DND-41 (cell line): Measurements from ENCODE around the gene PAGR1.
A peak's percentile ranks its signal among the peaks of the same experiment; 100 is the strongest.

Experiments used
- ATAC-seq: fragments of 200-7000 bp; cut with Tn5 transposase; 3 replicates; pipeline ENCODE4 v1.9.1; 2021; ENCODE audit warnings: low read depth; ENCODE audit not compliant: insufficient read depth
- DNase-seq: peaks from one replicate; pipeline ENCODE4 v3.0.0-alpha.2; 2020
- H2AFZ ChIP-seq: 2 replicates; pipeline ENCODE4 v1.6.0; 2012; ENCODE audit warnings: low read depth, low read length
- H3K27ac ChIP-seq: 2 replicates; pipeline ENCODE4 v1.5.1; 2012; ENCODE audit warnings: low read length, inconsistent platforms
- H3K27me3 ChIP-seq: fragments of 200-600 bp; sonication (generic); 2 replicates; pipeline ENCODE4 v1.6.0; 2012; ENCODE audit warnings: low read length, mild to moderate bottlenecking, inconsistent platforms; ENCODE audit not compliant: insufficient read depth, poor library complexity
- H3K36me3 ChIP-seq: 2 replicates; pipeline ENCODE4 v1.5.1; 2012; ENCODE audit warnings: low read length, inconsistent platforms; ENCODE audit not compliant: insufficient read depth
- H3K4me1 ChIP-seq: 2 replicates; pipeline ENCODE4 v1.5.1; 2012; ENCODE audit warnings: mild to moderate bottlenecking, low read length; ENCODE audit not compliant: insufficient read depth
- H3K4me2 ChIP-seq: 2 replicates; pipeline ENCODE4 v1.6.0; 2012; ENCODE audit warnings: mild to moderate bottlenecking, moderate library complexity, low read length, inconsistent platforms; ENCODE audit not compliant: insufficient read depth
- H3K4me3 ChIP-seq, 2 experiments: fragments of 200-600 bp in 1 of 2; shearing (Covaris generic) in 1 of 2; 2 replicates each; pipeline ENCODE4 v1.5.1; 2012 to 2016; ENCODE audit warnings: inconsistent platforms in 2 of 2, low read length in 2 of 2, mild to moderate bottlenecking in 2 of 2, low read depth in 1 of 2, moderate library complexity in 1 of 2
- H3K79me2 ChIP-seq: 2 replicates; pipeline ENCODE4 v1.6.0; 2012; ENCODE audit warnings: low read length, inconsistent platforms; ENCODE audit not compliant: insufficient read depth
- H3K9ac ChIP-seq: 2 replicates; pipeline ENCODE4 v1.6.0; 2012; ENCODE audit warnings: low read depth, mild to moderate bottlenecking, inconsistent platforms, low read length, moderate library complexity
- H3K9me3 ChIP-seq: 2 replicates; pipeline ENCODE4 v1.5.1; 2012; ENCODE audit warnings: low read length, moderate library complexity, mild to moderate bottlenecking, inconsistent platforms; ENCODE audit not compliant: insufficient read depth, severe bottlenecking
- H4K20me1 ChIP-seq: 2 replicates; pipeline ENCODE4 v1.6.0; 2012; ENCODE audit warnings: low read length; ENCODE audit not compliant: insufficient read depth
- EZH2 ChIP-seq: IDR thresholded peaks from 3 replicates; pipeline ENCODE4 v1.6.1; 2012; ENCODE audit warnings: borderline replicate concordance, low read depth, mild to moderate bottlenecking, moderate library complexity, low read length, inconsistent platforms; ENCODE audit not compliant: severe bottlenecking
- TF ChIP-seq, protein P1 (sequence below): IDR thresholded peaks from 2 replicates; pipeline ENCODE4 v1.5.1; 2012; ENCODE audit warnings: borderline replicate concordance, low read length, moderate library complexity, mild to moderate bottlenecking; ENCODE audit not compliant: poor library complexity, severe bottlenecking; ENCODE audit errors: extremely low read depth

PAGR1 gene

DNA sequence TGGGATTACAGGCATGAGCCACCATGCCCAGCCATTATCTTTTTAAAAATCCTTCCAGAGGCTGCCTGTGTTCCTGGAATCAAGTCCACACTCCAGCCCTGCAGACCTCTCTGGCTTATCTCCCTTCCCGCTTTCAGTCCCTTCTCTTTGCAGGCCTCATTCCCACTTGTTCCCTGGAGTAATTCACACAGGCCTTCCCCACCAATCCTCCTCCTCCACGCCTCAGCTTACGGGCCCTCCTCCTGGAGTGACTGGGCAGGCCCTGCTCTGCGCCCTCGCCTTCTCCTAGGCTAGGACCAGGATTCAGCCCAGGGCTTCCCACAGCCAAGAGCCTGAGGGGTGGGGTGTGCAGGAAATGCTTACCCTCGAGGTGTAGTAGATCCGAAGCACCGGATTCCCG lies 44.3 kb downstream of the PAGR1 start:
- Histone ChIP-seq H3K4me2 (0 out of 2 replicates have a peak overlapping the region, but pooled peaks have one; percentile 2), H3K4me1 (peaks cover 29% of the 10 kb centered on the region), H3K9me3 (no peaks in the 10 kb centered on the region), H3K27ac (no peak overlapping the region), H4K20me1 (no peaks in the 10 kb centered on the region), H3K36me3 (peaks cover 28% of the 10 kb centered on the region), H3K4me3 (no peak overlapping the region), H3K9ac (no peak overlapping the region), H3K79me2 (peaks cover 24% of the 10 kb centered on the region), H2AFZ (no peak overlapping the region), H3K27me3 (no peaks in the 10 kb centered on the region)
- no peak for ATAC-seq
- TF ChIP-seq EZH2, result no peak
- TF ChIP-seq, protein P1, sequence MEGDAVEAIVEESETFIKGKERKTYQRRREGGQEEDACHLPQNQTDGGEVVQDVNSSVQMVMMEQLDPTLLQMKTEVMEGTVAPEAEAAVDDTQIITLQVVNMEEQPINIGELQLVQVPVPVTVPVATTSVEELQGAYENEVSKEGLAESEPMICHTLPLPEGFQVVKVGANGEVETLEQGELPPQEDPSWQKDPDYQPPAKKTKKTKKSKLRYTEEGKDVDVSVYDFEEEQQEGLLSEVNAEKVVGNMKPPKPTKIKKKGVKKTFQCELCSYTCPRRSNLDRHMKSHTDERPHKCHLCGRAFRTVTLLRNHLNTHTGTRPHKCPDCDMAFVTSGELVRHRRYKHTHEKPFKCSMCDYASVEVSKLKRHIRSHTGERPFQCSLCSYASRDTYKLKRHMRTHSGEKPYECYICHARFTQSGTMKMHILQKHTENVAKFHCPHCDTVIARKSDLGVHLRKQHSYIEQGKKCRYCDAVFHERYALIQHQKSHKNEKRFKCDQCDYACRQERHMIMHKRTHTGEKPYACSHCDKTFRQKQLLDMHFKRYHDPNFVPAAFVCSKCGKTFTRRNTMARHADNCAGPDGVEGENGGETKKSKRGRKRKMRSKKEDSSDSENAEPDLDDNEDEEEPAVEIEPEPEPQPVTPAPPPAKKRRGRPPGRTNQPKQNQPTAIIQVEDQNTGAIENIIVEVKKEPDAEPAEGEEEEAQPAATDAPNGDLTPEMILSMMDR, result no peak
- DNase-seq, result no peak

DNA sequence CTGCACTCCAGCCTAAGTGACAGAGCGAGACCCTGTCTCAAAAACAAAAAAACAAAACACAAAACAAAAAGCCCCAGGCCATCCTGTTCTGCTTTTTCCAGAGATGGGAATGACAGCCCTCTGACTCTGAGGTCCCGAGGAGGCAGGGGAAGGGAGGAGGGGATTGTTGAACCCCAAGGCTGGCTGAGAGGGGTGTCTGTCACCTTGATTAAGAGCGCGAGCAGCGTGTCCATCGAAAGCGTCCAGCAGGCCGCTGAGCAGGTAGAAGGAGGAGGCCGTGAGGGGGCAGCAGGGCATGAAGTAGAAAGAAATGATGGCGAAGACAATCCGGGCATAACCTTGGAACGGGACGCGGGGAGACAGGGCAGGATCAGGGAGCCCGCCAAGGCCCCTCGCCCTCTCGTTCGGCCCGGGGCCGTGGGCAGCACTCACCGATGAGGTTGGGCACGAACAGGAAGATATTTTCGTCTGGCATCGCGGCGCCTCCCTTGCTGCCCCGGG lies 46.5 kb downstream of the PAGR1 start:
- H3K9ac ChIP-seq, result peak overlapping the region; percentile 79
- H3K4me2 ChIP-seq, result peak overlapping the region; percentile 94
- TF ChIP-seq, protein P1, result peak; percentile 23
- no peak for TF ChIP-seq EZH2
- H3K27me3 ChIP-seq, result no peaks in the 10 kb centered on the region
- H3K79me2 ChIP-seq, result peaks cover 24% of the 10 kb centered on the region
- no peaks in the 10 kb centered on the region for H4K20me1 ChIP-seq
- DNase-seq, result no peak
- H3K4me3 ChIP-seq, result peak overlapping the region; percentile 78 to 84
- H2AFZ ChIP-seq, result peak overlapping the region; percentile 65
- ATAC-seq, result no peak; the same call in 2 of the 3 replicates
- no peaks in the 10 kb centered on the region for H3K9me3 ChIP-seq
- H3K27ac ChIP-seq, result peak overlapping the region; percentile 89
- peaks cover 28% of the 10 kb centered on the region for H3K36me3 ChIP-seq
- peaks cover 30% of the 10 kb centered on the region for H3K4me1 ChIP-seq

DNA sequence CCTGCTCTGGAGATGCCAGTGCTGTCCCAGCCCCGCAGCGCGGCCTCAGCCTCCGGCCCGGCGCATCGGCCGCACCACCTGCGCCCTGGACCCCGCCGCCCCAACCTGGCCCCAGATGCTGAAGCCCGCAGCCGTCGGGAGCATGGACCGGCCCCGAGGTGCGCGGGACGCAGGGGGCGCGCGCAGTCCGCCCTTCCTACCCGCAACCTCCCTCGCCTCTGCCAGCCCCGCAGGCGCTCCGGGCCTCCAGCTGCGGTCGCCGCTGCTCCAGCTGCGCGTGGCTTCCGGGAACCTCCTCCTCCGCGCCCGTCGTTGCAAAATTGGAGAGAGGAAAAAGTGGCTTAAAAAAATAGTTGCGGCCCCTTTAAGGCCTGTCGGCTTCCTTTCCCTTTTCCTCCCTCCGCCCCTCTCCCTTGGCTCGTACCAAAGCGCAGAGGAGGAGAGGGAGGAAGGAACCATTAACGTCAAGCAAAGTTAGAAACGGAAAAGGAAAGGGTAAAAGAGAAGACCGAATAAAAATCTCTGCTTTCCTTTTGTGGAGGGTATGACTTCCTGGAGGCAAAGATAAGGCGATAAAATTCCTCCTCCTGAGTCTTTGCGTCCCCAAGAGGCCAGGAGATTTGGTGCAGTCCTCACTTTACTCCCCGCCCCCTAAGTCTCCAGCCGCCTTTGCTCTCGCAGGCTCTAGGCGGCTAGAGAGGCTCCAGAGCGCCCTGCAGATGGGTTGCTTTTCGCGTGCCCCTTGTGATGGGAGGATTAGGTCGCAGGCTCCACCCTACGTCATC lies 47.1 kb downstream of the PAGR1 start, which contains the start of gene CDIPT:
CDIPT (minus strand) TSS at position 343 of the 785 bp plus-strand sequence. CDS start 369 bp downstream, outside the sequence.
- peaks cover 35% of the 10 kb centered on the region for H3K4me1 ChIP-seq
- H3K4me2 ChIP-seq, result peak within 1 kb of the TSS; percentile 94
- peaks cover 24% of the 10 kb centered on the region for H3K79me2 ChIP-seq
- peak within 1 kb of the TSS; percentile 78 to 84 for H3K4me3 ChIP-seq
- peak within 1 kb of the TSS; percentile 79 for H3K9ac ChIP-seq
- ATAC-seq (peak; percentile 98), DNase-seq (peak; percentile 96)
- H3K27ac ChIP-seq, result peak within 1 kb of the TSS; percentile 89
- TF ChIP-seq, protein P1, result peak; percentile 97
- no peak for TF ChIP-seq EZH2
- peaks cover 28% of the 10 kb centered on the region for H3K36me3 ChIP-seq
- H3K9me3 ChIP-seq, result no peaks in the 10 kb centered on the region
- peak within 1 kb of the TSS; percentile 65 for H2AFZ ChIP-seq
- H4K20me1 ChIP-seq, result no peaks in the 10 kb centered on the region
- no peaks in the 10 kb centered on the region for H3K27me3 ChIP-seq
